ENCODE results near the gene PPP2R2D. TPM values are rescaled to one million over a fixed set of nuclear protein-coding genes. Genes with fewer than 3 reads are reported as not detected.

The PPP2R2D gene
- polyA plus RNA-seq, 1 experiment = 27.2 TPM

- DNase-seq (ENCODE audit: low read depth, low spot score) = no peak
- ChIA-PET POLR2A (no interaction called here), CTCF (interaction anchor here (4.2 to 5.4 kb wide), 2 partner anchors 124 kb away, joined by 20 to 38 read pairs; no protein-coding TSS in a partner anchor)
- no peaks in the 10 kb centered on the region; the same call in 1 of the 2 replicates for H3K9me3 ChIP-seq (ENCODE audit: control insufficient read depth, insufficient read depth, low read length)
- TF ChIP-seq CTCF (IDR thresholded peaks at IDR 0.05; ENCODE audit: low read depth, low read length) = no peak
- H3K27ac ChIP-seq (ENCODE audit: low read depth, low read length) = no peak overlapping the region
- H3K4me3 ChIP-seq (ENCODE audit: low read depth, low read length) = no peak overlapping the region
- peaks cover 36% of the 10 kb centered on the region for H3K27me3 ChIP-seq (ENCODE audit: control insufficient read depth, insufficient read depth, low read length)
These were observed 2.1 kb upstream of the PPP2R2D start for GRCh38 chr10:131898713-131899112.

- no peak overlapping the region for H3K4me3 ChIP-seq (ENCODE audit: low read depth, low read length)
- CTCF ChIA-PET = interaction anchor here (2.1 to 5.4 kb wide), 2 partner anchors 14 to 124 kb away, joined by 13 to 38 read pairs; no protein-coding TSS in a partner anchor
- POLR2A ChIA-PET = no interaction called here
- no peak overlapping the region for H3K27ac ChIP-seq (ENCODE audit: low read depth, low read length)
- no peaks in the 10 kb centered on the region; the same call in 1 of the 2 replicates for H3K9me3 ChIP-seq (ENCODE audit: control insufficient read depth, insufficient read depth, low read length)
- no peak for TF ChIP-seq CTCF (IDR thresholded peaks at IDR 0.05; ENCODE audit: low read depth, low read length)
- H3K27me3 ChIP-seq (ENCODE audit: control insufficient read depth, insufficient read depth, low read length) = peaks cover 32% of the 10 kb centered on the region
- no peak for DNase-seq (ENCODE audit: low read depth, low spot score)
These were observed 1.6 kb upstream of the PPP2R2D start for GRCh38 chr10:131899116-131899690.

- DNase-seq (ENCODE audit: low read depth, low spot score) = no peak
- ChIA-PET CTCF (interaction anchor here (2.1 to 5.4 kb wide), 2 partner anchors 14 to 123 kb away, joined by 13 to 38 read pairs; no protein-coding TSS in a partner anchor), POLR2A (interaction anchor here (1.0 kb wide), 1 partner anchor 82 kb away, joined by 4 read pairs; the partner anchor contains the start of gene BNIP3)
These were observed 986 bp upstream of the PPP2R2D start for GRCh38 chr10:131899695-131900349.

GRCh38 chr10:131901181-131901829 is 497 bp downstream of the PPP2R2D start:
- Histone ChIP-seq H3K4me3 (ENCODE audit: low read depth, low read length) (peak overlapping the region; percentile 79), H3K27ac (ENCODE audit: low read depth, low read length) (peak overlapping the region; percentile 47), H3K9me3 (ENCODE audit: control insufficient read depth, insufficient read depth, low read length) (no peaks in the 10 kb centered on the region; the same call in 1 of the 2 replicates), H3K27me3 (ENCODE audit: control insufficient read depth, insufficient read depth, low read length) (peaks cover 26% of the 10 kb centered on the region)
- CTCF ChIA-PET = interaction anchor here (0.6 to 5.4 kb wide), 3 partner anchors 16 to 122 kb away, joined by 5 to 38 read pairs (median 13); no protein-coding TSS in a partner anchor
- no peak for TF ChIP-seq CTCF (IDR thresholded peaks at IDR 0.05; ENCODE audit: low read depth, low read length)
- DNase-seq (ENCODE audit: low read depth, low spot score) = no peak
- POLR2A ChIA-PET = interaction anchor here (1.0 kb wide), 1 partner anchor 80 kb away, joined by 4 read pairs; the partner anchor contains the start of gene BNIP3

More at GRCh38 chr10:131899695-131900349, 986 bp upstream of the PPP2R2D start:
- peak overlapping the region; percentile 76 for H3K4me3 ChIP-seq (ENCODE audit: low read depth, low read length)
- peaks cover 32% of the 10 kb centered on the region for H3K27me3 ChIP-seq (ENCODE audit: control insufficient read depth, insufficient read depth, low read length)
- TF ChIP-seq CTCF (IDR thresholded peaks at IDR 0.05; ENCODE audit: low read depth, low read length) = 0 out of 2 replicates have a peak, but pooled peaks have one; percentile 1
- no peaks in the 10 kb centered on the region; the same call in 1 of the 2 replicates for H3K9me3 ChIP-seq (ENCODE audit: control insufficient read depth, insufficient read depth, low read length)
- no peak overlapping the region for H3K27ac ChIP-seq (ENCODE audit: low read depth, low read length)
